CD4-positive, alpha-beta T cell treated with Interleukin-15 for 4 hours (primary cell): Measurements from ENCODE around the gene RALGAPA1.
A peak's percentile ranks its signal among the peaks of the same experiment; 100 is the strongest.
"Not testable (repeated sequence)": the region's sequence is repeated elsewhere in the genome, so short reads cannot be mapped to it uniquely, and the experiment has no call there.

ENCODE experiments used
- DNase-seq: peaks from one replicate; pipeline ENCODE4 v3.0.0-alpha.2; 2020; ENCODE audit warnings: low spot score

Gene RALGAPA1

GRCh38 chr14:35821564-35822411 lies 12.7 kb upstream of the RALGAPA1 start:
- peak; percentile 38 for DNase-seq

DNA sequence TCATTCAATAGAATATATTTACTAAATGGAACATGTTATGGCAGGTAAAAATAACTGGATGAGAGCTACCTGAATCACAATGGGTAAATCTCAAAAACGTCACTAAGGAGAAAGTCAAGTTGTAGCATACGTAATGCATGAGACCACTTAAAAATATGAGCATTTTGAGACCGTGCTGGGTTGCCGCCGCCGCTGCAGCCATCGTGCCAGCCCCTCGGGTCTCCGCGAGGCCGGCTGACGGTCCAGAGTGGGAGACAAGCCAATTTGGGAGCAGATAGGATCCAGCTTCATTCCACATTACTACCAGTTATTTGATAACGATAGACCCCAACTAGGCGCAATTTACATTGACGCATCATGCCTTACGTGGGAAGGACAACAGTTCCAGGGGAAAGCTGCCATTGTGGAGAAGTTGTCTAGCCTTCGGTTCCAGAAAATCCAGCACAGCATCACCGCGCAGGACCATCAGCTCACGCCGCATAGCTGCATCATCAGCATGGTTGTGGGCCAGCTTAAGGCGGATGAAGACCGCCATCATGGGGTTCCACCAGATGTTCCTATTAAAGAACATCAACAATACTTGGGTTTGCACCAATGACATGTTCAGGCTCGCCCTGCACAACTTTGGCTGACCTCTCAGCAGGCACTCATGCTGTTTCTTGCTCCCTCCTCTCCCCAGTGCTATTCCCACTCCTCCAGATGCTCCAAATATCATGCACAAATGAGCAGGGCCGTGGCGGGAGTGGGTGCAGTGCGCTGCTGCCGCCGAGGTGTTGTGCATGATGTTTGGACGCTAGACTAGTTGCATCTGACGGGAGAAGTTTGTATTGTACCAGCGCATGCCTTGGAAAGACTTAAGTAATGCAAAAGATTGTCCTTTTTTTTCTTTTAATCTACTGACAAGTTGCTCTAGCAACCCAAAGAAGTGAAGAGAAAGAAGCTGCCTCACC lies 10.8 kb upstream of the RALGAPA1 start:
- DNase-seq: no peak

DNA sequence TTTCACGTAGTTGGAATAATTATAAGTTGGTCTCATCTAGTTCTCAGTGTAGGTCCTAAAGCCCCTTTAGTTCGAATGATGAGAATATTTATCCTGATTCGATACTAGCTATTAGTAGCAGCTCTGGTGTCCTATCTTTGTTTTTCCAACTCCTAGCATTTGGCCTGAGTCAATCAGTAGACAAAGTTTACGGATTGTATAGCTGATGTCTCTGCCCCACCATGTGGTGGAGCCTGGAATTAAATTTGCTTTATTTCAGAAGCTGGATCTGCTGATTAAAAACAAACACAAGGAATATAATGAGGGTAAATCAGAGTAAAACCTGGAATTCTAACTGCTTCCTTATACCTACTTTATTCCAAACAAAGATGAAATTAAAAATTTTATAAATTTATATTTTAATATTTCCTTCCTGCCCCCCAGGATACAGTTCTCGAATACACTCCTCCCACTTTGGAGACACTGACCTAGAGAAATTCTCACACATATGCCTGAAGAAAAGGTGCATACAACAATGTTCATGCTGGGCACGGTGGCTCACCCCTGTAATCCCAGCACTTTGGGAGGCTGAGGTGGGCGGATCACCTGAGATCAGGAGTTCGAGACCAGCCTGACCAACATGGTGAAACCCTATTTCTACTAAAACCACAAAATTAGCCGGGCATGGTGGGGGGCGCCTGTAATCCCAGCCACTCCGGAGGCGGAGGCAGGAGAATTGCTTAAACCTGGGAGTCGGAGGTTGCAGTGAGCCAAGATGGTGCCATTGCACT lies 9.4 kb upstream of the RALGAPA1 start:
- peak; percentile 25 for DNase-seq

- peak; percentile 87 for DNase-seq
Observed at GRCh38 chr14:35814371-35815005, 5.4 kb upstream of the RALGAPA1 start.

- DNase-seq: no peak
Observed at GRCh38 chr14:35810963-35811362, 1.9 kb upstream of the RALGAPA1 start.

- no peak for DNase-seq
Observed at GRCh38 chr14:35809597-35809996, 502 bp upstream of the RALGAPA1 start.

DNA sequence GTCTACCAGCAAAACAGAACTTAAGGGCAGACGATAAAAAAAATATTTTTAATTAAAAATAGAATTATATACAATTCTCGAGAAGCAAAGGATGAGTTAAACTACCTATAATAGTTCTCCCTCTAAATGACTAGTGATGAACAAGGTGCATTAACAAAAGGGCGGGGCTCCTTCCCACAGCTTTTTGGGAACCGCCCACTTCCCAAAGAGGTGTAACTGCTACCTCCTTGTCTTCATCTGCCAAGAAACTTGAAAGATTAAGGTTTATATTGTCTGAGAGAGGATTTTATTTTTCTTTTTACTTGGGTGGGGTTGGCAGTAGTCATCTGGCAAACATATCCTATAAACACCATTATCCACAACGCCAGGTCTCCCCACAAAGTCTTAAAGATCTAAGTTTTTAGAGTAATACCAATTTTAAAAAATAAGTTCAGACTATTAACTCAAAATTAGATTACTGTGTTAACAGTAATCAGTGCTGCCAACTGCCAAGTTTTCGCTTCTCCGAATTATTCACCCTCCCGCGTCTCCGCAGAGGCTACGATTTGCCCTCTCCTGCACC lies 938 bp downstream of the RALGAPA1 start:
- peak; percentile 24 for DNase-seq

DNA sequence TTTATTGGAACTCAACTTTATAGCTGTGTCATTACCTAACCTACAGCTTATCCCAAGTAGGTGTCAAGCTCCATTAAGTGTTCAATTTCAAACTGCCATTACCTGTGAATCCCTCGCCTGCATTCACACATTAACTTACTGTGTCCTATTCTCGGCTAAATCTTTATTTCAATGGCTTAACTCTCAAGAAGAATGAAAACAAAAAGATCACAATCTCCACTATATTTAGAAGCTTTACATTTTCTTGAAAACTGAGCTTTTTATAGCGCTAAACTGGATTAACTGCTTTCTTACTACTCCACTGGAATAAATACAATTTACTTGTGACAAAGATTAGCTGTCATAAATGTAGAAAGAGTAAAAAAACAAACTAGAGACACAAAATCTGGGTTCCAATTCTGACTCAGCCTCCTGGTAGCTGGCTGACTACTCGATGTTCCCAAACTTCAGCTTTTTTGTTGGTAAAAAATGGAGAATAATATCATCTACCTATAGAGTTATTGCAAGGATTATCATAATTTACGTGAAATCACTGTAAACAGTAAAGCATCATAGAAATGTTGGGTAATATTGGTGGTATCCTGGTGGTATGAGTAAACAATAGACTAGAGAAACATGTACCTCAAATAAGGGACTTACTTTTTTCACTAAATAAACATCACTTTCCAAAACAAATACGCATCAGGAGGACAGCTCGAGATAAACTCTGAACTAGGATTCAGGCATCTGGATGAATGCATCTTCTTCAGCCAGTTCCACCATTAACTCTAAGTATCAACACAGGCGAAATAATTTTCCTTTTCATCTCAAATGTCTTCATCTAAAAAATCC lies 1.7 kb downstream of the RALGAPA1 start:
- DNase-seq: no peak

DNA sequence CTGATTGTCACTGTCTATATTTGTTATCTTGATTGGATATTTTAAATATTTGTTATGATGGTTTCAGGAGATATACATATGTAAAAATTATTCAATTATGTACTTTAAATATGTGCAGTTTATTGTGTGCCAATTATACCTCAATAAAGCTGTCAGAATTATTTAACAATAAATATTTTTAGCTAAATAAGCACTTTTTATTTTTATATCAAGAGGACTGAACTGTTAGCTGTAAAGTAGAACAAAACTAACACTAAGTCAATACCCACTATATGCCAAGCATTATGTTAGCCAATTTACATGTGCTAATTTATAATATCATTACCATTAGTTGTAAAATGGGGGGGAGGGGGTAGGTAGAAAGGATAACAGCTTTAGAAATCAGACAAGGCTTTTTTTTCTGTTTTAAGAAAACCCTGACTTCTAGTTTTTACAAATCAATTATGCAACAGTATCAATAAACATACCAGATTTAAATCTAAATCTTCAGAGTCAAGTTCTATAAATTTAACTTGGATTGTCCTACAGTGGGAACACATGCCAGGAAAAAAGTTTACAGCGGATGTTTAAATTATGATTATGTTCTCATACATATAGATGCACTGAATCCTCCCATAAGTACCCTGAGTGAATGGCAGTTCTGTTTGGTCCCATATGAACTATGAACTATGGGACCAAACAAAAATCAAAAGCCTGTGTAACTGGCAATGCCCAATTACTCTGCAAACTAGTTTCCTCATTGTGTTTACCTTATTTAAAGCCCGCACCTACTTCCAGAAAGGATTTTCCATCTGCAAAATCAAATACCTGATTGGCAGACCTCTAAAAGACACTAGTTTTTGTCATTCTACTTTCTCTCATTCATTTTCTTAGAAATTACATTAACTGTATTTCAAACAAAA lies 2.8 kb downstream of the RALGAPA1 start:
- no peak for DNase-seq

DNA sequence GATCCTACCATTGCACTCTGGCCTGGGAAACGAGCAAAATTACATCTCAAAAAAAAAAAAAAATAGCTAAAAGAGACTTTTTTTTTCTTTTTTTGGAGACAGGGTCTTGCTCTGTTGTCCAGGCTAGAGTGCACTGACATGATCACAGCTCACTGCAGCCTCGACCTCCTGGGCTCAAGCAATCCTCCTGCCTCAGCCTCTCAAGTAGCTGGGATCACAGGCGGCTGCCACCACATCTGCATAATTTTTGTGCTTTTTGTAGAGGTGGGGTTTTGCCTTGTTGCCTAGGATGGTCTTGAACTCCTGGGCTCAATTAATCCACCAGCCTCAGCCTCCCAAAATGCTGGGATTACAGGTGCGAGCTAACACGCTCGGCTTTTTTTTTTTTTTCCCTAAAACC lies 11.3 kb downstream of the RALGAPA1 start:
- DNase-seq: no peak

DNA sequence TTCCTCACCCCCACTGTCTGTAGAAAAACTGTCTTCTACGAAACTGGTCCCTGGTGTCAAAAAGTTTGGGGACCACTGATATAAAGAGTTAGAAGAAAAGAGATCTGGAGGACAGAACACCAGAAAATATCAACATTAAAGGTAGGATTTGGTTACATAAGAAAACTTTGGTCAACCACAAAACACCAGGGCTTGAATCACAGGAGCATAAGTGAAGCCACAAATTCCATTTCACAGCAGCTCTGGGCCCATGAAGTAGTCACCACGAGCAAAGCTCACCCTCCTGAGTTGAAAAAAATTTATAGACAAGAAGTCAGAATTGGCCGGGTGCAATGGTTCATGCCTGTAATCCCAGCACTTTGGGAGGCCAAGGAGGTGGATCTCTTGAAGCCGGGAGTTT lies 19.4 kb downstream of the RALGAPA1 start:
- DNase-seq: peak; percentile 4

DNA sequence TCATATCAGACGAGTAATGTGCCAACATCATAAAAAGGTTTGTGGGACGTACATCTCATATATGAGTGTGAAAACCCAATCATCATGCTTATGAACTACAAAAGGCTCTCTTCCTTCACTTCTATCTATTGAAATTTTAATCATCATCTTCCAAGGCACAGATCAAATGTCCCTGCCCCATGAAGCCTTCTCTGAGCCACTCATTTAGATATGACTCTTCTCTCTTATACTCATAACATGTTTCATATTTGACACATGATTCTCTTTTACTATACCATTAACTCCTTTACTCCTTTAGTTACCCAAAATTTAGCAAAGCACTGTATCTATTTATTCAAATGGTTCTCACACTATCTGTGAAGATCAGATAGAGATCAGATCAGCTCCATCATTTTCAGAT lies 22.2 kb downstream of the RALGAPA1 start:
- DNase-seq: no peak

DNA sequence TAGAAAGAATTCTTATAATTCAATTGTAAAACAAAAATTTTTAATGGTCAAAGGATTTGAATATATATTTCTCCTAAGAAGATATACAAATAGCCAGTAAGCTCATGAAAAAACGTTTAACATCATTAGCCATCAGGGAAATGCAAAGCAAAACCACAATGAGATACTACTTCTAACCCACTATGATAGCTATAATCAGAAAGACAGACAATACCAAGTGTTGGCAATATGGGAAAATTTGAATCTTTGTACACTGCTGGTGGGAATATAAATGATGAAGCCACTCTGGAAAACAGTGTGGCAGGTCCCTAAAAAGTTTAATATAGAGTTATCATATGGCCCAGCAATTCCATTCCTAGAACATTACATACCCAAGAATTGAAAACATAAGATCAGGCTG lies 25.4 kb downstream of the RALGAPA1 start:
- DNase-seq: no peak

DNA sequence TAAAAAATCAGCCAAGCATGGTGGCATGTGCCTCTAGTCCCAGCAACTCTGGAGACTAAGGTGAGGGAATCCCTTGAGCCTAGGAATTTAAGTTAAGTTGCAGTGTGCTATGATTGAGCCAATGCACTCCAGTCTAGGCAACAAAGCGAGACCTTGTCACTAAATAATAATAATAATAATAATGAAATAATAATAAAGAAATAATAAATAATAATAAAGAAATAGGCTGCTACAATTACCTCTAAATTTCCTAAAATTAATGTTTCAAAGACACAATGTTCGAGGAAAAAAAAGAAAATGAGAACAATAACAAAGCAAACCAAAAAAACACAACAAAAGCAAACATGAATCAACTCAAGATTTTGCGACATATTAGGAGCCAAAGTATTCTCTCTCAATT lies 29.7 kb downstream of the RALGAPA1 start:
- no peak for DNase-seq

DNA sequence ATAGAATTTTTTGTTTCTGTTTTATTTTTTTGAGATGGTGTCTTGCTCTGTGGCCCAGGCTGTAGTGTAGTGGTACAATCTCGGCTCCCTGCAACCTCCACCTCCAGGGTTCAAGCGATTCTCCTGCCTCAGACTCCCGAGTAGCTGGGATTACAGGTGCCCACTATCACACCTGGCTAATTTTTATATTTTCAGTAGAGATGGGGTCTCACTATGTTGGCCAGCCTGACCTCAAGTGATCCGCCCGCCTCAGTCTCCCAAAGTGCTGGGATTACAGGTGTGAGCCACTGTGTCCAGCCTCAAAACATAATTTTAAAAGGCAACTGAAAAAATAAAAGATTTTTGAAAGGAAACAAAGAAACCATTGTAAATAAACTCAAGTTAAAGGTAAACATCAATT lies 31.5 kb downstream of the RALGAPA1 start:
- DNase-seq: not testable (repeated sequence)

DNA sequence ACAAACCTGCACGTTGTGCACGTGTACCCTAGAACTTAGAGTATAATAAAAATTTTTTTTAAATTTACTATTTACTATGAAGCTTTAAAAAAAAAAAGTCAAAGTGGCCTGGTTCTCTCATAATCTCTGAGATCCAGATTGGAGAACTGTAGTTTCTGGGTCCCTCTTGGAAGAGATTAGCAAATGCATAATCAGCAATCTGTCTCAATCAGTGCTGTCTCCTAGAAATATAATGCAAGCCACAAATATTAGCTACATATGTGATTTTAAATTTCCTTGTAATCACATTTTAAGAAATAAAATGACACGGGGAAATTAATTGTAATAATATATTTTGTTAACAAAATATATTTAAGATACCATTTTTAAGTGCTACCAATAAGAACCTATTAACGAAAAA lies 32.3 kb downstream of the RALGAPA1 start:
- no peak for DNase-seq

- DNase-seq: not testable (repeated sequence)
Observed at GRCh38 chr14:35776085-35776484, 33.0 kb downstream of the RALGAPA1 start.

GRCh38 chr14:35766700-35767082 lies 42.4 kb downstream of the RALGAPA1 start:
- peak; percentile 25 for DNase-seq

DNA sequence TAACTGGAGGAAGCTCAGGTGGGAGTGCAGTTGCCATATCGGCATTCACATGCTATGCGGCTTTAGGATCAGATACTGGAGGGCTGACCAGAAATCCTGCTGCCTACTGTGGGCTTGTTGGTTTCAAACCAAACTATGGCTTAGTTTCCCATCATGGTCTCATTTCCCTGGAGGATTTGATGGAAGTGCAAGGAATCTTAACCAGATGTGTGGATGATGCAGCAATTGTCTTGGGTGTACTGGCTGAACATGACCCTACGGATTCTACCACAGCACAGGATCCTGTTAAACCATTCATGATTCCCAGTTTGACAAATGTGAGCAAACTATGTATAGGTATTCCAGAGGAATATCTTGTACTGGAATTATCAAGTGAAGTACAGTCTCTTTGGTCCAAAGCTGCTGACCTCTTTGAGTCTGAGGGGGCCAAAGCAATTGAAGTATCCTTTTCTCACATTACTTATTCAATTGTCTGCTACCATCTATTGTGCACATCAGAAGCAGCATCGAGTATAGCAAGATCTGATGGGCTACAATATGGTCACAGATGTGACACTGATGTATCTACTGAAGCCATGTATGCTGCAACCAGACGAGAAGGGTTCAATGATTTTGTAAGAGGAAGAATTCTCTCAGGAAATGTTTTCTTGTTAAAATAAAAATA lies 42.9 kb downstream of the RALGAPA1 start:
- no peak for DNase-seq
